ENCODE results near the gene MRPS27.

- TF ChIP-seq, protein P1, sequence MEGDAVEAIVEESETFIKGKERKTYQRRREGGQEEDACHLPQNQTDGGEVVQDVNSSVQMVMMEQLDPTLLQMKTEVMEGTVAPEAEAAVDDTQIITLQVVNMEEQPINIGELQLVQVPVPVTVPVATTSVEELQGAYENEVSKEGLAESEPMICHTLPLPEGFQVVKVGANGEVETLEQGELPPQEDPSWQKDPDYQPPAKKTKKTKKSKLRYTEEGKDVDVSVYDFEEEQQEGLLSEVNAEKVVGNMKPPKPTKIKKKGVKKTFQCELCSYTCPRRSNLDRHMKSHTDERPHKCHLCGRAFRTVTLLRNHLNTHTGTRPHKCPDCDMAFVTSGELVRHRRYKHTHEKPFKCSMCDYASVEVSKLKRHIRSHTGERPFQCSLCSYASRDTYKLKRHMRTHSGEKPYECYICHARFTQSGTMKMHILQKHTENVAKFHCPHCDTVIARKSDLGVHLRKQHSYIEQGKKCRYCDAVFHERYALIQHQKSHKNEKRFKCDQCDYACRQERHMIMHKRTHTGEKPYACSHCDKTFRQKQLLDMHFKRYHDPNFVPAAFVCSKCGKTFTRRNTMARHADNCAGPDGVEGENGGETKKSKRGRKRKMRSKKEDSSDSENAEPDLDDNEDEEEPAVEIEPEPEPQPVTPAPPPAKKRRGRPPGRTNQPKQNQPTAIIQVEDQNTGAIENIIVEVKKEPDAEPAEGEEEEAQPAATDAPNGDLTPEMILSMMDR (IDR thresholded peaks at IDR 0.05) = no peak
- no peak for TF ChIP-seq EP300 (IDR thresholded peaks at IDR 0.05)
Observed at GRCh38 chr5:72282878-72283277, 37.2 kb downstream of the MRPS27 start.
